GM12873 (cell line): Measurements from ENCODE around the gene CIART.

ENCODE experiments used
- CTCF ChIP-seq: IDR thresholded peaks from 2 replicates; pipeline ENCODE4 v1.5.1; 2012; ENCODE audit warnings: low read depth, mild to moderate bottlenecking, moderate library complexity, low read length, control low read depth; ENCODE audit not compliant: insufficient read depth; ENCODE audit errors: missing control alignments

The CIART gene

GRCh38 chr1:150302902-150303301 lies 20.5 kb downstream of the CIART start:
- no peak for TF ChIP-seq CTCF

GRCh38 chr1:150309758-150310508 lies 27.6 kb downstream of the CIART start:
- TF ChIP-seq CTCF = no peak

GRCh38 chr1:150311762-150312161 lies 29.4 kb downstream of the CIART start:
- no peak for TF ChIP-seq CTCF

GRCh38 chr1:150320667-150320978 lies 38.3 kb downstream of the CIART start:
- TF ChIP-seq CTCF = no peak

DNA sequence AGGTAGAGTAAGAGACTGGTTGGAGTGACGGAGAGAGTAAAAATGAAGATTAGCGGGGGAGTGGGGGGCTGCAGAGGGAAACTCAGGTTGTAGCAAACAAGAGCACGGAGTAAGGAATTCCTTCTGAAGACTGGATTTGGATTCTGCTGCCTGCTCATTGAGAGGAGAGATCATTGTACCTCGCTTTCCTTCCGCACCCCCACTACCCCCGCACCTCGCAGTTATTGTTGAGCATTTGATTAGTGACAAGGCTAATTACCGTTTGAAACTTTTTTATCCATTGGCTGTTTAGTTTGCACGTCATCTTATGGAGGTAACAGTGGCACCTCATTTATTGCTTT lies 39.4 kb downstream of the CIART start:
- TF ChIP-seq CTCF = no peak

GRCh38 chr1:150322310-150322709 lies 40.0 kb downstream of the CIART start:
- no peak for TF ChIP-seq CTCF

DNA sequence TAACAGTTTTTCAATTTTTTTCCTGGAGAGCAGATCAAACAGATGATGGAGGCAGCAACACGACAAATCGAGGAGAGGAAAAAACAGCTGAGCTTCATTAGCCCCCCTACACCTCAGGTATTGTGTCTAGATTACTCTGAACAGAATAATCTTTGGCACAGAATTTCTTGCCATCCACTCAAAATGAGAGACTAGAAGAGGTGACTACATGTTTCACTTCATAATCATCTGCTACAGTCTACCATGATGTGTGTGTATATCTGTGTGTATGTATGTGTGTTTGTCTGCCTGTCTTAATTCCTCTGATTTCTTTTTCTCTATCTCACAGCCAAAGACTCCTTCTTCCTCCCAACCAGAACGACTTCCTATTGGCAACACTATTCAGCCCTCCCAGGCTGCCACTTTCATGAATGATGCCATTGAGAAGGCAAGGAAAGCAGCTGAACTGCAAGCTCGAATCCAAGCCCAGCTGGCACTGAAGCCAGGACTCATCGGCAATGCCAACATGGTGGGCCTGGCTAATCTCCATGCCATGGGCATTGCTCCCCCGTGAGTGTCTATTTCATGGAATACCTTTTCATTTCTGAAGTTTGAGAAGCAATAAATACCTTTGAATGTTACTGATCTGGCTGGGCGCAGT lies 50.4 kb downstream of the CIART start:
- TF ChIP-seq CTCF = no peak
